Smooth muscle cell (in vitro differentiated cells): ENCODE data around the gene DEDD2. TPM values are rescaled to one million over a fixed set of nuclear protein-coding genes. Genes with fewer than 3 reads are reported as not detected.

ENCODE experiments used
- DNase-seq: peaks from one replicate; lab custom pipeline; 2025; ENCODE audit not compliant: unreplicated experiment; lab: John Stamatoyannopoulos, UW
- H2AFZ ChIP-seq: fragments of 200-600 bp; sonication (generic); 2 replicates; pipeline ENCODE4 v1.6.0; 2016; ENCODE audit warnings: antibody characterized with exemption, low read depth, mild to moderate bottlenecking
- H3F3A ChIP-seq: fragments of 200-600 bp; sonication (generic); 2 replicates; pipeline ENCODE4 v1.6.0; 2017; ENCODE audit warnings: antibody characterized with exemption, low read depth
- H3K27ac ChIP-seq: fragments of 200-600 bp; sonication (generic); 2 replicates; pipeline ENCODE4 v1.5.1; 2016; ENCODE audit warnings: low read depth, mild to moderate bottlenecking
- H3K27me3 ChIP-seq: fragments of 200-600 bp; sonication (generic); 2 replicates; pipeline ENCODE4 v1.6.1; 2016; ENCODE audit warnings: low read depth, mild to moderate bottlenecking
- H3K36me3 ChIP-seq: fragments of 200-600 bp; sonication (generic); 2 replicates; pipeline ENCODE4 v1.5.1; 2016; ENCODE audit warnings: low read depth
- H3K4me1 ChIP-seq: fragments of 200-600 bp; sonication (generic); 2 replicates; pipeline ENCODE4 v1.5.1; 2016; ENCODE audit warnings: low read depth
- H3K4me2 ChIP-seq: fragments of 200-600 bp; sonication (generic); 2 replicates; pipeline ENCODE4 v1.6.0; 2016; ENCODE audit warnings: mild to moderate bottlenecking
- H3K4me3 ChIP-seq: fragments of 200-600 bp; sonication (generic); 2 replicates; pipeline ENCODE4 v1.5.1; 2016; ENCODE audit warnings: mild to moderate bottlenecking
- H3K79me2 ChIP-seq: fragments of 200-600 bp; sonication (generic); 2 replicates; pipeline ENCODE4 v1.6.0; 2016; ENCODE audit warnings: low read depth, mild to moderate bottlenecking
- H3K9ac ChIP-seq: fragments of 200-600 bp; sonication (generic); 2 replicates; pipeline ENCODE4 v1.6.0; 2016; ENCODE audit warnings: low read depth
- H3K9me3 ChIP-seq: fragments of 200-600 bp; sonication (generic); replicated peaks from 2 replicates; pipeline ENCODE4 v1.5.1; 2016; ENCODE audit warnings: low read depth
- H4K20me1 ChIP-seq: fragments of 200-600 bp; sonication (generic); 2 replicates; pipeline ENCODE4 v1.6.0; 2016; ENCODE audit warnings: low read depth
- CTCF ChIP-seq: fragments of 200-600 bp; sonication (generic); IDR thresholded peaks from 2 replicates; pipeline ENCODE4 v1.5.1; 2017; ENCODE audit warnings: borderline replicate concordance, mild to moderate bottlenecking, antibody characterized with exemption; ENCODE audit not compliant: insufficient read depth, poor library complexity, severe bottlenecking
- WGBS: methylation state at CpG from one replicate; pipeline ENCODE4 v1.1.7; 2016; ENCODE audit warnings: low lambda C conversion rate; 5-methylcytosine and 5-hydroxymethylcytosine counted together
- polyA plus RNA-seq: library from polyadenylated mRNA; unstranded; fragments of >200 nt; fragmentation: Nextera tagmentation; extraction: Ambion mirVana; gene quantifications from 2 replicates; pipeline ENCODE4 v1.2.1, GENCODE V29; 2016
- total RNA-seq: library from RNA; depleted of rRNA; stranded (reverse); fragments of >200 nt; gene quantifications from 2 replicates; pipeline ENCODE4 v1.2.3, GENCODE V29; 2014

Gene DEDD2
- total and polyA plus RNA-seq, 2 experiments from 2014 or later: 22.4 to 35.4 TPM

DNA sequence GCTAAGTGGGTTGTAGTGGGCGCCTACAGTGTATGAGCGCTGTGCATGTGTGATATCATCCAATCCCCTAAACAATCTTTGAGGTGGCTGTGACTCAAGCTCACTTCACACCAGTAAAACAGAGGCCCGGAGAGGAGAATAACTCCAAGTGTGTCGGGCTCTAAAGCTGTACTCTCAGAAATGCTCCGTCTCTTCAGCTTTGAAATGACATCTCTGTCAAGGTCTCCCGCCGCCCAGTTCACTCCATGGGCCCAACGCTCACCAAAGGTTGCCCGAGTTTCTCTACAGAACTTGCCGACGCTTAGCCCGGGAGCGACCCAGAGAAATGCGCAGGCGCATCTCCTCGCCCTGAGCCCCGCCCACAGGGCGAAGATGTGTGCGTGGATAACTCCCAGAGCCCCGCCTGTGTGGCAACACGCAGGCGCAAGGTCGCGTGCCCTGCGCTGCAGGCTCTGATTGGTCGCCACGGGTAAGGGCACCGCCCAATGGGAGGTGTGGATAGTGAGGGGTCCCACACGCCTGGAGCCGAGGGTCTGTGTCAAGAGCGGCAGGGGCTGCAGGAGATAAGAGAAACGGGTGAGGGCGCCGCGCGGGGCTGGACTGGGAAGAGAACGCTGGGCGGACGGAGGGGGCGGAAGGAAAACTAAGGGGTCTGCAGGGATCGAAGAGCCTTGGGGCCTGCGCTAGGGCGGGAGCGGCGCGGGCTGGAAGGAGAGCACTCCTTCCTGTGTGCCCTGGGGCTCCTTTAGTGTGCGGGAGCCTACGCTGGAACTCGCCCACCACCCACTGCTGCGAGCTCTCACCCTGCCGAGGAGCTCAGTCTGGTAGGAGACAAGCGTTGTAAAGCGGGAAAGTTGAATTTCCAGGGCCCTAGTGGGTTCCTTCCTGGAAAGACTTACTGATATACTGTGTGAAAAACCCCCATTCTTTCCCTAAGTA is 2.6 kb upstream of the DEDD2 start, which contains the start of gene ZNF526:
TSS of gene ZNF526 (plus strand) at position 501 of the 939 bp plus-strand sequence. CDS start 4,092 bp downstream, outside the sequence.
- H3K4me3 ChIP-seq: peak within 1 kb of the TSS; percentile 72
- peak; percentile 89 for DNase-seq
- H3K4me2 ChIP-seq: peak within 1 kb of the TSS; percentile 99
- peak within 1 kb of the TSS; percentile 99 for H3K27ac ChIP-seq
- H3K9ac ChIP-seq: peak within 1 kb of the TSS; percentile 81
- peak within 1 kb of the TSS; percentile 79 for H2AFZ ChIP-seq
- peaks cover 25% of the 10 kb centered on the region for H3F3A ChIP-seq
- TF ChIP-seq CTCF: no peak
- WGBS: 1% methylated on average over 49 of the region's 53 CpGs
- H3K79me2 ChIP-seq: peaks cover 52% of the 10 kb centered on the region
- peaks cover 27% of the 10 kb centered on the region for H3K4me1 ChIP-seq
- H4K20me1 ChIP-seq: peaks cover 51% of the 10 kb centered on the region
- no peaks in the 10 kb centered on the region for H3K27me3 ChIP-seq
- H3K36me3 ChIP-seq: no peaks in the 10 kb centered on the region
- H3K9me3 ChIP-seq: no peaks in the 10 kb centered on the region

DNA sequence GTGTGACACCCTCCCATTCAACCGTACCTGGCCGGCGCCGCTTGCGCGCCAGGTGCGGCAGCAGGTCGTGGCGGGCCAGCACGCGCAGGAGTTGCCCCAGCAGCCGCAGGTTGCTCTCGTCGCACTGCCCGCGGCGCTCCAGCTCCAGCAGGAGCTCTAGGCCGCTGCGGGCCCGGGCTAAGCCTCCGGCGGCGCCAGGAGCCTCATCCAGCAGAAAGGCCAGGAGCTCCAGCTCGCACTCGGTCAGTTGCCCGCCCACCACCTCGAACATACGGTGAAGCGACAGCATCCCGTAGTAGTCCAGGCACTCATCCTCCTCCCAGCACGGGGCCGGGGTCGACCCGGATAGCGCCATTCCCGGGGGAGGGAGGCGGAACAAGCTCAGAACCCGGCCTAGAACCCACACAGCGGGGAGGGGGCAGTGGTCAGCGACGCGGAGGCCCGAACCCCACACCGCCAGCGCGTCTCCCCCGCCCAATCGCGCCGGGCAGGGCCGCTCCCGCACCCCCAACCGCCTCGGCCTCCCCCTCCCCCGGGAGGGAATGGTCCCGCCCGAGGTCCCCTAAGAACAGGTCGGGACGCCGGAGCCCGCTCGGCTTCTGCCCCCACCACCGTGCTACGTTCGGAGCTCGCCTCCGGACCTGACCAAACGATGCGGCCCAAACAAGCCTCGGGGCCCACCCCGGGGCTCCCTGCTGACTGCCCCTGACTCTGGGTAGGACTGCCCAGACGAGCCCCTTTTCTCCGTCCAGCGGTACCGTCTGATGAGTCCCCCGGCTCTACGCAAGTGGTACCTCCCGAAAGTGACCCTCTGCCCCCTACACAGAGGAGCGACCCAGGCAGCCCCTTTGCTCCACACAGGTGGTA is 591 bp downstream of the DEDD2 start:
- Histone ChIP-seq H3F3A (peaks cover 25% of the 10 kb centered on the region), H3K36me3 (no peaks in the 10 kb centered on the region), H3K4me1 (peaks cover 27% of the 10 kb centered on the region), H3K4me2 (peak overlapping the region; percentile 92), H3K9me3 (no peaks in the 10 kb centered on the region), H3K27ac (peak overlapping the region; percentile 48), H3K27me3 (no peaks in the 10 kb centered on the region), H3K79me2 (peaks cover 62% of the 10 kb centered on the region), H2AFZ (peak overlapping the region; percentile 85), H3K4me3 (peak overlapping the region; percentile 82), H4K20me1 (peaks cover 50% of the 10 kb centered on the region), H3K9ac (peak overlapping the region; percentile 65)
- TF ChIP-seq CTCF: no peak
- 3% methylated on average over 47 of the region's 79 CpGs for WGBS
- peak; percentile 63 for DNase-seq

DNA sequence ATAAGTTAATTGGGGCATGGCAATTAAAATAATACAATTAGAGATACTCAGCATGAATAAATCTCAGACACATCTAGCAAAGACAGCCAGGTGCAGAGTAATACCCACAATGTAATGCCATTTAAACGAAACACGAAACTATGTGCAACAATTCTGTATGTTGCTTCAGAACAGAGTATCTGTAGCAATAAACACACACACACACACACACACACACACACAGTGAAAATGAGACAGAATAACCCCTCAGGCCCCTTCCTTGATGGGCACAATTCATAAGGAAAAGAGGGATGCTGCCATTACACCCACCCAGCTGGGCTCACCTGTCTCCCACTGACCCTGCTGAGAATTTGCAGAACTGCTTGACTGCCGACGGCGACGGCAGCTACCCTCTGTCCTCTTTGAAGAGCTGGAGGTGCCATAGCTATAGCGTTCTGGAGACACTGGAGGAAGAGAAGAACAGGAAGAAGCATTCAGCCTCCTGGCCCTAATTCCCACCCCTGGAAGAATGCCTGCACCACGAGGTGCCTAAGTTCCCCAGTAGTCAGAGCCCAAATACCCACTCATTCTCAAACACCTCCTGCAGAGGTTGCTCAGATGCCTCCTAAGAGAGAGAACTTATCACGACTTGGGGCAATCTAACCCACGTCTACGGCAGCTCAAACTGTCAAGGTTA is 2.5 kb downstream of the DEDD2 start:
- no peak for TF ChIP-seq CTCF
- Histone ChIP-seq H4K20me1 (peaks cover 40% of the 10 kb centered on the region), H2AFZ (no peak overlapping the region), H3K27me3 (no peaks in the 10 kb centered on the region), H3K9me3 (no peaks in the 10 kb centered on the region), H3K79me2 (peaks cover 45% of the 10 kb centered on the region), H3K27ac (no peak overlapping the region), H3F3A (peaks cover 16% of the 10 kb centered on the region), H3K4me1 (peaks cover 20% of the 10 kb centered on the region), H3K36me3 (no peaks in the 10 kb centered on the region), H3K4me3 (no peak overlapping the region), H3K4me2 (no peak overlapping the region), H3K9ac (no peak overlapping the region)
- WGBS: 94% methylated on average over 11 of the region's 11 CpGs
- DNase-seq: no peak
